ENCODE measurements around the gene RRBP1.

RRBP1 gene

GRCh38 chr20:17641520-17641964 is 40.5 kb downstream of the RRBP1 start:
- Histone ChIP-seq H3K79me2 (ENCODE audit: insufficient read depth, low read length) (peaks cover 32% of the 10 kb centered on the region; the same call in 1 of the 2 replicates), H3F3A (ENCODE audit: low read depth) (no peaks in the 10 kb centered on the region), H2AFZ (ENCODE audit: low read length) (no peak overlapping the region), H3K4me3 (ENCODE audit: low read length, poor library complexity, severe bottlenecking) (no peak overlapping the region), H3K27me3 (ENCODE audit: insufficient read depth, low read length, poor library complexity, severe bottlenecking) (no peaks in the 10 kb centered on the region), H4K20me1 (ENCODE audit: insufficient read depth, low read length, poor library complexity, severe bottlenecking) (no peaks in the 10 kb centered on the region), H3K9ac (ENCODE audit: low read depth, low read length, poor library complexity, severe bottlenecking) (no peak overlapping the region), H3K9me3 (ENCODE audit: insufficient read depth, low read depth, low read length) (no peaks in the 10 kb centered on the region), H3K9me2 (replicated peaks; ENCODE audit: low read depth, low read length) (no peaks in the 10 kb centered on the region), H3K4me1 (ENCODE audit: insufficient read depth, low read length, poor library complexity, severe bottlenecking) (peaks cover 6% of the 10 kb centered on the region), H3K36me3 (ENCODE audit: insufficient read depth, low read length) (peaks cover 50% of the 10 kb centered on the region; the same call in 1 of the 2 replicates), H3K4me2 (ENCODE audit: low read depth, low read length, poor library complexity, severe bottlenecking) (no peak overlapping the region)
- no peak for TF ChIP-seq EZH2phosphoT487 (IDR thresholded peaks at IDR 0.05; ENCODE audit: borderline replicate concordance)
- no peak for TF ChIP-seq CTCF (conservative IDR thresholded peaks at IDR 0.05; ENCODE audit: low read length)

GRCh38 chr20:17640875-17641378 is 41.1 kb downstream of the RRBP1 start:
- TF ChIP-seq CTCF (conservative IDR thresholded peaks at IDR 0.05; ENCODE audit: low read length) (no peak), EZH2phosphoT487 (IDR thresholded peaks at IDR 0.05; ENCODE audit: borderline replicate concordance) (no peak)
- no peaks in the 10 kb centered on the region for H4K20me1 ChIP-seq (ENCODE audit: insufficient read depth, low read length, poor library complexity, severe bottlenecking)
- peaks cover 27% of the 10 kb centered on the region; the same call in 1 of the 2 replicates for H3K79me2 ChIP-seq (ENCODE audit: insufficient read depth, low read length)
- no peaks in the 10 kb centered on the region for H3K9me2 ChIP-seq (replicated peaks; ENCODE audit: low read depth, low read length)
- no peaks in the 10 kb centered on the region for H3F3A ChIP-seq (ENCODE audit: low read depth)
- peaks cover under 1% of the 10 kb centered on the region for H3K4me1 ChIP-seq (ENCODE audit: insufficient read depth, low read length, poor library complexity, severe bottlenecking)
- no peaks in the 10 kb centered on the region for H3K9me3 ChIP-seq (ENCODE audit: insufficient read depth, low read depth, low read length)
- H3K4me2 ChIP-seq (ENCODE audit: low read depth, low read length, poor library complexity, severe bottlenecking) = no peak overlapping the region
- no peaks in the 10 kb centered on the region for H3K27me3 ChIP-seq (ENCODE audit: insufficient read depth, low read length, poor library complexity, severe bottlenecking)
- H3K36me3 ChIP-seq (ENCODE audit: insufficient read depth, low read length) = peaks cover 53% of the 10 kb centered on the region; the same call in 1 of the 2 replicates
- H3K9ac ChIP-seq (ENCODE audit: low read depth, low read length, poor library complexity, severe bottlenecking) = no peak overlapping the region
- no peak overlapping the region for H2AFZ ChIP-seq (ENCODE audit: low read length)
- no peak overlapping the region for H3K4me3 ChIP-seq (ENCODE audit: low read length, poor library complexity, severe bottlenecking)

GRCh38 chr20:17640146-17640874 is 41.7 kb downstream of the RRBP1 start:
- no peaks in the 10 kb centered on the region for H4K20me1 ChIP-seq (ENCODE audit: insufficient read depth, low read length, poor library complexity, severe bottlenecking)
- no peaks in the 10 kb centered on the region for H3K27me3 ChIP-seq (ENCODE audit: insufficient read depth, low read length, poor library complexity, severe bottlenecking)
- TF ChIP-seq CTCF (conservative IDR thresholded peaks at IDR 0.05; ENCODE audit: low read length) (no peak), EZH2phosphoT487 (IDR thresholded peaks at IDR 0.05; ENCODE audit: borderline replicate concordance) (no peak)
- no peak overlapping the region for H3K4me3 ChIP-seq (ENCODE audit: low read length, poor library complexity, severe bottlenecking)
- H3K9me2 ChIP-seq (replicated peaks; ENCODE audit: low read depth, low read length) = no peaks in the 10 kb centered on the region
- H3K4me1 ChIP-seq (ENCODE audit: insufficient read depth, low read length, poor library complexity, severe bottlenecking) = no peaks in the 10 kb centered on the region
- no peaks in the 10 kb centered on the region for H3F3A ChIP-seq (ENCODE audit: low read depth)
- peaks cover 21% of the 10 kb centered on the region; the same call in 1 of the 2 replicates for H3K79me2 ChIP-seq (ENCODE audit: insufficient read depth, low read length)
- no peak overlapping the region for H3K9ac ChIP-seq (ENCODE audit: low read depth, low read length, poor library complexity, severe bottlenecking)
- H3K4me2 ChIP-seq (ENCODE audit: low read depth, low read length, poor library complexity, severe bottlenecking) = no peak overlapping the region
- no peaks in the 10 kb centered on the region for H3K9me3 ChIP-seq (ENCODE audit: insufficient read depth, low read depth, low read length)
- peaks cover 59% of the 10 kb centered on the region; the same call in 1 of the 2 replicates for H3K36me3 ChIP-seq (ENCODE audit: insufficient read depth, low read length)
- no peak overlapping the region for H2AFZ ChIP-seq (ENCODE audit: low read length)
